HG03460 (cell line): Measurements from ENCODE around the gene TXNRD3.
"Not testable (repeated sequence)": the region's sequence is repeated elsewhere in the genome, so short reads cannot be mapped to it uniquely, and the experiment has no call there.

ENCODE experiments used
- ATAC-seq: cut with Tn5 transposase; IDR thresholded peaks from one replicate; pipeline ENCODE4 v1.9.1; 2021; ENCODE audit not compliant: unreplicated experiment

TXNRD3 gene

DNA sequence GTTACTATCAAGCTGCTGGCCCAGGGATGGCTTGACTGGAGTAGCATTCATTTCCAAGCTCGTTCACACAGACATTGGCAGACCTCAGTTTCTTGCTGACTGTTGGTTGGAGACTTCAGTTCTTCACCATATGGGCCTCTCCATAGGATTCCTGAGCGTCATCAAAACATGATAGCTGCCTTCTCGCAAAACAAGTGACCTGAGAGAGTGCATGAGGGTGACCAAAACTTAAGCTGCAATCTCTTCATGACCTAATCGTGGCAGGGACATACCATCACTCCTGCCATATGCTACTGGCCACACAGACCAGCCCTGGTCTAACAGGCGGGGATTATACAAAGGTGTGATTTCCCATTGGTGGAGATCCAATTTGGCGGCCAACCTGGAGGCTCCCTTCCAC is 50.2 kb downstream of the TXNRD3 start:
- ATAC-seq, result no peak

DNA sequence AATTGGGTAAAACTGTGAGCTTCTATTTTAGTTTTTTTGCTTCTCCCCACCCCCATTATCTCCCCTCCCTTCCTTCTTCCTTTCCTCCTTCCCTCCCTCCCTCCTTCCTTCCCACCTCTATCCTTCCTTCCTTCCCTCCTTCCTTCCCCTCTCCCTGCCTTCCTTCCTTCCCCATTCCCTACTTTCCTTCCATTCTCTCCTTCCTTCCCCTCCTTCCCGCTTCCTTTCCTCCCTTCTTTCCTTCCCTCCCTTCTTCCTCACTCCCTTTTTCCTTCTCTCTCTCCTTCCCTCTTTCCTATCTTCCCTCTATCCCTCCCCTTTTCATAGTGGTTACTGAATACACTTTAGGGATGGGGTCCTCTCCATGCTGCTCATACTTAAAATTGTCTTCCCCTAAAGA is 55.8 kb downstream of the TXNRD3 start:
- no peak for ATAC-seq

DNA sequence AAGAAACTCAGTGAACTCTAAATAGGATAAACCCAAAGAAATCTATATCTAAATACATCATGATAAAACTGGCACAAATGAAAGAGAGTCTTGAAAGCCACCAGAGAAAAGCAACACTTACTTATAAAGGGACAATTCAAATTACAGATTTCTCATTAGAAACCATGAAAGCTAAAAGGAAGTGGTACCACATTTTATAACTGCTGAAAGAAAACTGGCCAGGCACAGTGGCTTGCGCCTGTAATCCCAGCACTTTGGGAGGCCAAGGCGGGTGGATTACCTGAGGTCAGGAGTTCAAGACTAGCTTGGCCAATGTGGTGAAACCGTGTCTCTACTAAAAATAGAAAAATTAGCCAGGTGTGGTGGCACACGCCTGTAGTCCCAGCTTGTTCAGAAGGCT is 59.4 kb downstream of the TXNRD3 start:
- not testable (repeated sequence) for ATAC-seq

DNA sequence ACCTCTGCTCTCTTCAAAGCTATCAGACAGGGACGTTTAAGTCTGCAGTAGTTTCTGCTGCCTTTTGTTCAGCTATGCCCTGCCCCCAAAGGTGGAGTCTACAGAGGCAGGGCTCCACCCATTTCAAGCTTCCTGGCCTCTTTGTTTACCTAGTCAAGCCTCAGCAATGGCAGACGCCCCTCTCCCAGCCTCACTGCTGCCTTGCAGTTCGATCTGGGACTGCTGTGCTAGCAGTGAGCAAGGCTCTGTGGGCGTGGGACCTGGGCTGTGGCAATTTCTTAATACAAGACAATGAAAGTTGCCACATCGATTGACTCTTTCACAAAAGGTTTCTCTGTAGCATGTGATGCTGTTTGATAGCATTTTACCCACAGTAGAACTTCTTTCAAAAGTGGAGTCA is 63.4 kb downstream of the TXNRD3 start:
- not testable (repeated sequence) for ATAC-seq

DNA sequence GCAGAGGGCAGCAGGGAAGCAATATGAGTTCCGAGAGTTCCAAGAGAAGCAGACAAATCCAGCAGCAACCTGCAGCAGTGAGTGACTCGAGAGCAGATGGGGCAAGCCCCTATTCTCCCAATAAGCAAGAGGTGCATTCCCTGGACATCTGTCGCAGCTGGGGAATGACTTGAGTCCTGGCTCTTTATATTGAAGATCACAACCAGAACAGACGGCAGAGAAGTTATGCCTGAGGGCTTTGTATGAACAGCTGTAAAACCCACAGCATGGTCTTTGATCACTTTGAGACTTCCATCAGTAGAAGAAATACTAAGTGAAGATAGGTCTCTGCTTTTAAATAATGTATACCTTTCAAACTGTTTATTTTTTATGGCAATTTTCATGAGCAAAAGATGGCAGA is 72.6 kb downstream of the TXNRD3 start:
- no peak for ATAC-seq

DNA sequence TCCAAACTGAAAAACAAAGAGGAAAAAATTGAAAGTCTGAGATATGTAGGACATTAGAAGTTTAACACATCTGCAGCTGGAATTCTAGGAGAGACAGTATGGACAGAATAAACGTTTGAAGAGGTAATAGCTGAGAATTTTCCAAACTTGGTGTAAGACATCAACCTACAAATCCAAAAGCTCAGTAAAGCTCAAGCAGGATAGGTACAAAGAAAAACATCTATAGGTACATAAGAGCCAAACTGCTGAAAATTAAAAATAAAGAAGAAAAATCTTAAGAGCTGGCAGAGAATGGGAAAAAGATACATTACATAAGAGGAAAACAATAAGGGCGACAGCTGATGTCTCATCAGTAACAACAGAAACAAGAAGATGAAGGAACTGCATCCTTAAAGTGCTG is 73.4 kb downstream of the TXNRD3 start:
- no peak for ATAC-seq

DNA sequence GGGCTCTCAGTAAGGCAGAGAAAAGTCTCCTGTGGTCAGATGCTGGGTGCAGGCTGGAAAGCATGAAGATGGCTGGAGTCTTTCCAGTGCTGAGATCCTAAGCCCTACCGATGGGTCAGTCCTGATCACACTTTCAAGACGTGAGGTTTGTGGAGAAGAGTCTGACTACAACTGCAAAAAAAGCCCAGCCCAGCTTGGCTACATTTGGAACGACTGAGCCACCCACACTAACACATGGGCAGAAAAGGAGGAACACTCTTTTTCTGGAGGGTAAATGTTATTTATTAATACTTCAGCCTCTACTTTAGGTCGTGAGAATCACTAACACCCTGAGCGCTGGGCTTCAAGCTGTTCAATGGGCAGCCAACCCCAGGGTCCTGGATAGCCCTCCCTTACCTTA is 74.2 kb downstream of the TXNRD3 start:
- no peak for ATAC-seq

DNA sequence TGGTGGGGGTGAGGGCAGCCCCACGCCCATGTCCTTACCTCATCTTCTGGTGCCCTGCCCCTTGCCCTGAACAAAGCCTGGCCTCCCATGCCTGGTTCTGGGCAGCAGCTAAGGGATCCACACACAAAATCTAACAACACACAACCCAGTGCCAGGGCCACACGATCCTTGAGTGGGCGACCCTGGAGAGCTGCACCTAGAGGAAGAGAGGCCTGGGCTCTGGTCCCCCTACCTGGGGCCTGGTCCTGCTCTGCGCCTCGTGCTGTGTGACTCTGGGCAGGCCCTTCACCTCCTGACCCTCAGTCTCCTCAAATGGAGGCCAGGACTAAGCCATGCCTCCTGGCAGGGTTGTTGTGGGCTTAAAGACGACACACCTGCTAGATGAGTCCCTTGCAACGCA is 76.2 kb downstream of the TXNRD3 start:
- no peak for ATAC-seq

DNA sequence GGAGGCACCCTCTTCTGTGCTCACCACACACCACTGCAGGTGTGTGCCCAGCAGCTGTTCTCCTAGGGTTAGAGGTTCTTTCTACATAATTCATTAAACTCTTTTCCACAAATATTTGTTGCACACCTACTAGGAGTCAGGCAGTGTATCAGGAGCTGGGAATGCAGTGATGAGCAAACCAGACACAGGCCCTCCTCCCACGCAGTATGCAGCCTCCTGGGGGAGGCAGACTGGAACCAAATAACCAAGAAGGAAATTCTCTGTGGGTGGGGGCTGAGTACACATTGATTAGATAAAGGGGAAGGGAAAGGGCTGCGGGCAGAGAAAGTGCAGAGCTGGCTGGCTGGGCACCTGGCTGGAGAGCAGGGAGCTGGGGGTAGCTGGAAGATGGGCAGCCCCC is 77.7 kb downstream of the TXNRD3 start:
- ATAC-seq, result no peak

DNA sequence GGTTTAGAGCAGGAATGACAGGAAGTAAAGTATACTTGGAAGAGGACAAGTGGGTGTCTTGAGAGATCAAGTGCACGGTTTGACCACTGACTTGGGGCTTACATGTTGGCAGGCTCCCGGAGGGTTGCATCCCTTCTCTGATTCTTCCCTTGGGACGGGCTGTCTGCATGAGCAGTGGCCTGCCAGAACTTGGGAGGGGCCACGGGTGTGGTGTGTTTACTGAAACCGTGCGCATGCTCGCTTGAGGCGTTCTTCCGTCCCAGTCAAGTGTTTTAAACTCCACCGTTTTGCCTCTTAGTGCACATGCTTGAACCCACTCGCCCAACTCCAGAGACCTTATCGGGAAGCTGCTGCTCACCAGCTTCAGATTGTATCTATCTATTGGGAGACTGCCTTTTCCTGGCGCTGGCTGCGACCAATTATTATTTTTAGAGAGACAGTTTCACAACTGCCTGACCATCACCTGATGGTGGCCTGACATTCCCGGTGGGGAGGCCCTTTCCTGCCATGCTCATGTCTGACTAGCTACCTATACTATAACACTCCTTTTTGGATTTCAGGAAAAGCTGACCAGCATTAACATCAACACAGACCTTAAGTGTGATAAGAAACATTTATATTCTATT is 81.3 kb downstream of the TXNRD3 start:
- no peak for ATAC-seq

DNA sequence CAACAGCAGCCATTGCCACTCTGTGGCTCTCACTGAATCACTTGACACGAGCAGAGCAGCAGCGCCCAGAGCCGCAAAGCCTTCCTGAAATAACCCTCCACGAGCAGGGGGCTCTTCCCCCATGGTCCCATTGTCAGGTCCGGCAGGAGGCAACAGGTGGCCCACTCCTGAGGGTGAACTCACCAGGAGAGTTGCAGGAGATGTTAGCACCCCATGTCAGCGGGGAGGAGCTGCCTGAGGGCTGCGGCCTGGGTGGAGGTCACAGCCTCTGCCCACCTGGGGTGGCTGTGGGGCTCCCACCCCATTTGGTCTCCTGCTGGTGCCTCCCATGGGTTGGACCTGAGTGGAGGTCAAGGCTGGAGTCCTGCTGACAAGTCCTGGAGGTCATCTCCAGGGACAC is 83.8 kb downstream of the TXNRD3 start:
- no peak for ATAC-seq

DNA sequence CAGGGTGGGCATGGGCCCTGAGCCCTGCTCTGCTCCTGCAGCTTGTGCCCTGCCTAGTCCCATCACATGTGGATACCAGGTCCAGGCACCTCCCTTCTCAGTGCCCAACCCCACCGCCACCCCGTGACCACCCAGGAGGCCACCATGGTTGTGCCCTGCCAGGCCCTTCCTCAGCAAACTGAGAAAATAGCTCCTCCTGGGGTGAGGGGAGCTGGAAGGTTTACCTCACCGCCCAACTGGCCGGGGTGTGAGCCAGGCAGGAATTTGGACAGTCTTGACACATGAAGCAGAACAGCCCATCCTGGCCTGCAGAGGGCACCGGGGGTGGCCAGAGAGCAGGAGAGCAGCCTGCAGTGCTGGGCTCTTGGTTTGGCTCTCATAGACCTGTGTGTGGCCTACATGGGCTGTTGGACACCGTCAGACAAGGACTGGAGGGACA is 84.8 kb downstream of the TXNRD3 start:
- ATAC-seq, result no peak

DNA sequence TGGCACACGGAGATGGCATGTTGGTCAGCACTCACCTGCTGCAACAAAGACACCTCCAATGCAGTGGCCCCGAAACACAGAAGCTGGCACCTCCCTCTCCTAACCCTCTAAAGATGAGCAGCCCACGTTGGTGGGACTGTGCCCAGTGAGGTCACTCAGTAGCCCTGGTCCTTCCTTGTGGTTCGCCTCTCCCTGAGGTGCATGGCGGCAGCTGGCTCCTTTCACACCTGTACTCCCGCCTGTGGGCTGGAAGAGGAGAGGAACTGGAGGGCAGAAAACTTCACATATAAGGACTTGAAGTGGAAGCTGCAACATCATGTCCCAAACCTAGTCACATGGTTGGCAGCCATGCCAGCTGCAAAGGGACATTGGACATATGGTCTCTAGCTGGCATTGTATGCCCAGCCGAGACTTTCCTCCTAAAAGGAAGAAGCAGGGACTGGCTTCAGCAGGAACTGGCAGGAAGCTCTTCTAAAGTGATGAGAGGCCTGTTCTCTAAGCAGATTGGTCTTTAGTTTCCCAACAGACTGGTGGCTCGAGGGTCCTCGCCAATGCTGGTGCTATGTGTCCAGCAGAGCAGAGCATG is 85.4 kb downstream of the TXNRD3 start:
- ATAC-seq, result no peak

DNA sequence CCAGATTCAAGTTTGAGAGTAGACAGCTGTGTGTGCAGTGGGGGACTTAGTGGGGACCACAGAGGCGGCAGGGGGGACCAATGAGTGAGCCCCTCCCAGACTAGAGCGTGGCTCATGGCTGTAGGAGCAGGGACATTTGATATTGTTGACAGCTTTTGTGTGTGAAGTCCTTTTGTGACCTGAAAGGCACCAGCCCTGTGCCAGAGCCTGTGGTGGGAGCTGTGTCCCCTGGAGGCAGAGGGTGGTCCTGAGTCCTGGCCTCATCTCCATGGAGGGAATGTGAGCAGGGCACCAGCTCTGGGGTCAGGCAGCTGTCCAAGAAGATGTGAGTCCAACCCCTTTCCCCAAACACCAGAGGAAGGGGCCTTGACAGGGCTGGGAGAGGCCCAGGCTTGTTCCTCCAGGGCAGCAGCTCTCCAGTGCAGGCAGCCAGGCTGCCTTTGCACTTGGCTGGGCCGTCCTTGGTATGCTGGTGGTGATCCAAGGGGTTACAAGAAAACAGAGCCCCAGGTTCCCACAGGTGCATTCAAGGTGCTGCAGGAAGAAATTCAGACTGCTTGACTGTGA is 86.1 kb downstream of the TXNRD3 start:
- ATAC-seq, result no peak

DNA sequence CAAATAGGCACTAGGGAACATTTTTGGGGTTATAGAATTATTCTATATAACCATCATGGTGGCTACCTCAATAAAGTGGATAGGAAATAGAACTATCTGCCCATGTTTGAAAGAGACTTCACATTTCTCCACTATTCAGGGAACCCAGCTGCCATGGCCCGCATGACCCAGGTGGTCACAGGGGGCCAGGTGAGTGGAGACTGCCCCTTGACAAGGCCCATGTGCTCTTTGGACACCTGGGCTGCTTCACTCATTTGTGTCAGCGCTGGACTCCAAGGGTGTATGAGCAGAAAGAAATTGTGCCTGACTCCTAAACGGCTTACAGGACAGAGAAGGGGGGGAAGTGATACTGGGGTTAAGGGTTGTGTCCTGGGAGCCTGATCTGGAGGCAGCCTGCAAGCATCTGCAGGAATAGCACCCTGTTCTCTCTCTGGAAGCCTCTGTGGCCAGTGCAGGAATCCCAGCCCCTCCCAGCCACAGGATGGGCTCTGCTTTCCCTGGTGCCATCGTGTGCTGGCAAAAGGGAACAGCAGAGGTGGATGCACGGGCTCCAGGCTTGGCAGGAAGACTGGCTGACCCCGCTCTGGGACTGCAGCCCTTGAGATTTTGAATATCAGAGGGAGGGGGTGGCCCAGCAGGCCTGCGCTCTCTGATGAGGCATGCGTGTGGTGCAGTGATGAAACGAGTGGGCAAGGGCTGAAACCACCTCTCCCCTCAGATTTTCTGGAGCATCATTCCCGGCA is 87.1 kb downstream of the TXNRD3 start:
- no peak for ATAC-seq

DNA sequence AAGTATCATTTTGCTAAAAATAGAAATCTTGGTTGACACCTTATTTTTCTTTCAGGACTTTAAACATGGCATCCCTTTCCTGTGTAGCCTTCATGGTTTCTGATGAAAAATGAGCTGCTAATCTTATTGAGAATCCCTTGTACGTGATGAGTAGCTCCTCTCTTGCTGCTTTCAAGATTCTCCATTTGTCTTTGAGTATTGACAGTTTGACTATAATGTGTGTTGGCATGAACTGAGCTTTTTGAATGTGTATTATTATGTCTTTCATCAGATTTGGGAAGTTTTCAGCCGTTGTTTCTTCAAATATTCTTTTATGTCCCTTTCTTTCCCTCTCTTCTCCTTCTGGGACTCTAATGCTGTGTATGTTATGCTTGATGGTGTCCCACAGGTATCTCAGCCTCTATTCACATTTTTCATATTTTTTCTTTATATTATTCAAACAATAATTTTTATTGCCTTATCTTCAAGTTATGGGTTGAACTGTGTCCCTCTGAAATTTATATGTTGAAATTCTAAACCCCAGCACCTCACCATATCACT is 92.1 kb downstream of the TXNRD3 start:
- ATAC-seq, result no peak

DNA sequence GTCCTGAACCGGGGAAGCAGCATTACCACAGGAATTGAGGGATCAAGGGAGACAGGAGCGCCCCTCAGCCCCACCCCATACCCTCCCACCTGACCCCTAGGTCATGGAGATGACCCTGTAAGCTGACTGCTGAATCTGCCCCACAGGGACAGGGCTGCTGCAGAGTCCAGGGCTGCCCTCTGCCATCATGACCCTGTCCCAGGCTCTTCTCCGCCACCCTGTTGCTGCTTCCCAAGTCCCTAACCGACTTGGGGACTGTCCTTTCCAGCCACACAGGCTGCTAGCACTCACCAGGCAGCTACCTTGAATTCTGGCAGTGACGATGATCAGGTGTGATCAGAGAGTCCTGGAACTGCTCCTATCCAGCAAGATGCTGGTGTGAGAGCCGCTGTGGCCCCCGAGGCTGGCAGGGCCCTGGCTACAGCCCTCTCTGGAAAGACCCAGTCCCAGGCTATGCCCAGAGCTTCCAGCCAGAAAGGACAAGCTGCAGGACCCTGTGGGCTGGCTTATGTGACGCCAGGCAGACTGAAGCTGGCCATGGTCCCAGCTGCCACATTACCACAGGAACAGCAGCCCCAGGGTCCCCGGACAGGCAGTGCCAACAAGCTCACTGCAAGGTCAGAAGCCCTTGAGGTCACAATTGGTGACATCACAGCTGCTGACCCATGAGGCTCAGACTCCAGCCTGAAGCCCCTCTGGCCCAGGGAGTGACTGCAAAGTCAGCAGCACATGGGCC is 96.4 kb downstream of the TXNRD3 start, which contains the start of gene C3orf22:
C3orf22 (minus strand) TSS at position 597 of the 736 bp plus-strand sequence. CDS start 5,542 bp downstream, outside the sequence.
- ATAC-seq, result no peak

DNA sequence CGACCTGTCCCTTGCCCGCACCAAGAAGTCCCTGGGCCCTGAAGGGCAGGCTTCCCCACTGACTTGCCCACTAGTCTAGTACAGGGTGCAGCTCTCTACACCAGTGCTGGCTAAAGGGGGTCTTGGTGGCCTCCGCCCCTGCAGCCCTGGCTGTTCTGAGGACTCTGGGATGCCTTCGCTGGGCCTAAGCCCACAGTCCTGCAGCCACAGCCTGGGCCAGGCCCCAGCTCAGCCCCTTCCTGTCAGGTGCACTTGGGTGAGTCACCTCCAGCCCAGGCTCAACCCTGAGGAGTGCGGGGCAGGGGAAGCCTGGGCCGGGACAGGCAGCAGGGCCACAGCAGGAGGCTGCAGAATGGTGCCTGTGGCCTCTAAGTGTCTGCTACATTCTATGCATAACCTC is 97.2 kb downstream of the TXNRD3 start:
- ATAC-seq, result no peak

DNA sequence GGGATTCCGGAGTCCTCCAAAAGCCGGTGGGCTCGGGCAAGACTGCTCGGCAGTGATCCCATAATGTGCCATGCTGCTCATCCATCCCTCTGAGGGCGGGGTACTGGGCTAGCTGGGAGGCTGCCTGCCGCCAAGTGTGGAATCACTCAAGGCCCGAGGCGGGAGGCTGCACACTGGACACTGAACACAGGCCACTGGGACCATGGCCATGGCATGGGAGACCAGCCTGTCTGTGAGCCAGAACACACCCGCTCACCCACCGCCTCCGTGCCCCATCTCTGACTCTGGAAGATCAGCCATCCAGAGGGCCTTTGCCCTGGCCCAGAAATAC is 97.5 kb downstream of the TXNRD3 start:
- no peak for ATAC-seq
